HG02642 (cell line): Measurements from ENCODE around the gene MED13L.
"Not testable (repeated sequence)": the region's sequence is repeated elsewhere in the genome, so short reads cannot be mapped to it uniquely, and the experiment has no call there.

Source experiments
- ATAC-seq: cut with Tn5 transposase; IDR thresholded peaks from one replicate; pipeline ENCODE4 v1.9.1; 2021; ENCODE audit warnings: mild to moderate bottlenecking; ENCODE audit not compliant: unreplicated experiment, poor library complexity

Gene MED13L

GRCh38 chr12:116000252-116000651 is 277.2 kb downstream of the MED13L start:
- no peak for ATAC-seq

DNA sequence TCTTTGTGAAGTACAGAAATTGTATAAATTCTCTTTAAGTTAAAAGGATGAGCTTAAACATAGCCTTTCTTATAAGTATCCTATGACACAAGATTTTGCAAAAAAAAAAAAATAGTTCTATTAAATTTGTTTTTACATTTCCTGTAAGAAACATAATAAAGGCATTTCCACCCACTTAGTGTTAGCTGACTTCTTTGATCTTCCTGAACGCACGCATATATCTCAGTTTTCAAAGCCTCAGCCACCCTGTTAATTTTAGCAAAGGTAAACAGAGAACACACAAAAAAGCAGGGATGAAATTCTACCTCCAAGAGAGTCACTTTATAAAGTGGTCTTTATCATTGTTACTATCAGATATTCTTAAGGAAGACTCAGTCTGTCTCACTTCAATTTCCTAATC is 277.9 kb downstream of the MED13L start:
- ATAC-seq: no peak

DNA sequence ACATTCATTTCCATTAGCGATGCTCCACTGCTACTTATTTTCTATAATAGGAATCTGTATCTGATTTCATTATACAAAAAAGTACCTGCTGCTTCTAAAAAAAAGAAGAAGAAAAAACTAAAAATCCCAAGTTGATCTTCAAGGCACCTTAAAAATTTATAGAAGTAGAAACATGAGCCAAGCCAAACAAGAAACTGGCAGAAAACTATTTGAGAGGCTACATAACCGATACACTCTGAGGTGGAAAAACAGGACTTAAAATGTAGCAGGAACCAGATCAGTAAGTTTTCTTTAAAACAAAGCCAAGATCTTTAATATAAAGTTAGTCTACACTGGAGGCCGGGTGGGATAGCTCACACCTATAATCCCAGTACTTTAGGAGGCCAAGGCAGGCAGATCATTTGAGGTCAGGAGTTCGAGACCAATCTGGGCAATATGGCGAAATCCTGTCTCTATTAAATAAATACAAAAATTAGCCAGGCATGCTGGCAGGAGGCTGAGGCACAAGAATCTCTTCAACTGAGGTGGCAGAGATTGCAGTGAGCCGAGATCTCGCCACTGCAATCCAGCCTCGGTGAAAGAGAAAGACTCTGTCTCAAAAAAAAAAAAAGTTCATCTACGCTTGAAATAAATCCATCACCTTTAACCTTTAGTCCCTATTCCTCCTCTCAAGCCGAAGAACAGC is 278.6 kb downstream of the MED13L start:
- no peak for ATAC-seq

GRCh38 chr12:115998119-115998633 is 279.3 kb downstream of the MED13L start:
- no peak for ATAC-seq

DNA sequence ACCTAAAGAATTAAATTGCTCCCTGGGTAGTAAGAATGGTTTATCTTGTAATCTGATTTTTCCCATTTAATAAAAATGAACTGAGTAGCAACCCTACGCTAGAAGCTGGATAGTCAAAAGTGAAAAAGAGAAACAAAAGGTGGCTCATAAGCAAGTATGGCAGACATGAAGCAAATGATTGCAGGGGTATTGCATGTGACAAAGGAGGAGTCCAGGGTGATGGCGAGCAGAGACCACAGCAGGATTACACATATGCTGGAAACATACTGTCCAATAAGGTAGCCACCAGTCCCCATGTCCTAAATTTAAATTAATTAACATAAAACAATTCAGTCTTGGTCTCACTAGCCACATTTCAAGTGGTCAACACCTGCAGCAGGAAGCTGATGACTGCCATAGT is 283.8 kb downstream of the MED13L start:
- no peak for ATAC-seq

- no peak for ATAC-seq
These were observed 287.3 kb downstream of the MED13L start for GRCh38 chr12:115990241-115990640.

DNA sequence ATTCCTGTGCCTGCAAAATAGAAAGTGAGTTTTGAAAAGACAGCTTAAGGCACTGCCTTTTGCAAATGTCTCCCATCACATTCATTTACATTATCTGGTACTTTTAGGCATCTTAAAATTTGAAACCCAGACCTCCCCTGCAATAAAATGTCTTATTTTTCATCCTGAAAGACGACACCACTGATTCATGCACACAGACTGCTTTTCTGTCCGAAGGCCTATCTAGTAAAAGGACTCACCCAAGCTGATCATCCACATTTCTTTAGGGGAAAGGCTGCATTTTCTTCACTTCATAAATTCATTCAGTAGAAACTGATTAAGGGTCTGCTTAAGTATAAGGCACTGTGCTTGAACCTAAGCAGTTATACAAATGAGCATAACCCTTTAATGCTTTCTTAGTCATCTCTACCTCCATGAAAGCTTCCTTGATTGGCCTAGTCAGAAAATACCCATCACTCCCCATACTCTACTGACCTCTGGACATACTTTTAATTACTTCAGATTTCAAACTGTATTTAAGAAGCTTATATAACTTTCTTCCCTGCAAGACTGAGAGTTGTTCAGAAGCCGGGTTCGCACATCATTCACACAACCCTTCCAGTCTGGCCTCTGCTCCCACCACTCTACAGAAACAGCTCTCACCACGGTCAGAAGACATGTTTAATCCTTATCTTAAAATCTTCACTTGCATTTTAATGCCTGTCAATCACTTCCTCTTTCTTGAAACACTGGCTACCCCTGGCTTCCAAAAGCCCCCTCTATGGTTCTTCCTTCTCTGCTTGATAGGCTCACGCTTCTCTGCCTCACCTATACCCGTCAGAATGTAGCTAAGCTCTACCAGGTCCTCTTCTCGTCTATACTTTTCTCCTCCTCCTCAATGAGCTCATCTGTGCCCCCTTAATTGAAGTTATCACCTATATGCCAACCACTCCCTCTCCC is 288.6 kb downstream of the MED13L start:
- no peak for ATAC-seq

DNA sequence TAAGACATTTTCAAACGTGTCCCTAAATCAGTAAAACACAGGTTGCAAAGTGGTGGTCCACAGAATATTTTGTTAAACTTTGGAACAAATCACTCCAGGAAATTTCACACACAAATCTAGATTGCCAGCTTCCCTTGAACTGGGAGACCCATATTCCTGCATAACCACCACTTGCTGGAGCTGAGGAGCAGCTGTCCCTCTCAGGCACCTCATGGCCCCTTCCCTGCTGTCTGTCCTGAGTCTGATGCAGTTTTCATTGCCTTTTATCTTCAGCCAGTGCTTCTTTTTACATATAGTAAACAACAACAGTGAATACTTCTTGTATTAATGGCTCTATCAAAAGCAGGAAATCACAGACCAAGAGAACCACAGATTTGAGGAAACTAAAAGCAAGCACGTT is 289.3 kb downstream of the MED13L start:
- no peak for ATAC-seq

GRCh38 chr12:115984616-115985015 is 292.9 kb downstream of the MED13L start:
- no peak for ATAC-seq

DNA sequence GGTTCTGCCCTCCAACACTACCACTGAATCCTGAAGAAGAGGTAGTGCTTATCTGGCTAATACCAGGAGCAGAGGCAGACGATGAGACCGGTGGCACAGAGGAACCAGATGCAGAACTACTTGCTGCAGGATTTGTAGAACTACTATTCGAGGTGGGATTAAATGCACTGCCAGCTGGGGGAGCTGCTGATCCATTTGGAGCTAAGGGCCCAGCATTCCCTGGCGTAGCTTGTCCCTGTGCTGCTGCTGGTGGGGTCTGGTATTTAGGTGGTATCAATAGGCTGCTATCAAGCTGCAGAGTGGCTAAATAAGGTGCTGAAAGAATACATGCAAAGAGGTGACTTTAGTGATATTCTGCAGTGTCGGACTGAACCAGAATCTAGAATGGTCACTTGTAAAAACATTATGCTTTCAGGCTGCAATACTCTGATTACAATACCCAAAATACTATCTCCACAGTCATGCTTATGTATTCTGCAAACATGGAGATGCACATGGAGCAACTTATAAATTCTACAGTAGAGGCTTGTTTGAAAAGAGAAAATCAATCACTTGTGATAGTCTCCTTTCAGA is 294.2 kb downstream of the MED13L start:
- ATAC-seq: no peak

- ATAC-seq: no peak
These were observed 297.2 kb downstream of the MED13L start for GRCh38 chr12:115980339-115980738.

GRCh38 chr12:115979851-115980250 is 297.6 kb downstream of the MED13L start:
- ATAC-seq: no peak

GRCh38 chr12:115979351-115979750 is 298.1 kb downstream of the MED13L start:
- ATAC-seq: no peak

- ATAC-seq: not testable (repeated sequence)
These were observed 300.7 kb downstream of the MED13L start for GRCh38 chr12:115976829-115977228.

DNA sequence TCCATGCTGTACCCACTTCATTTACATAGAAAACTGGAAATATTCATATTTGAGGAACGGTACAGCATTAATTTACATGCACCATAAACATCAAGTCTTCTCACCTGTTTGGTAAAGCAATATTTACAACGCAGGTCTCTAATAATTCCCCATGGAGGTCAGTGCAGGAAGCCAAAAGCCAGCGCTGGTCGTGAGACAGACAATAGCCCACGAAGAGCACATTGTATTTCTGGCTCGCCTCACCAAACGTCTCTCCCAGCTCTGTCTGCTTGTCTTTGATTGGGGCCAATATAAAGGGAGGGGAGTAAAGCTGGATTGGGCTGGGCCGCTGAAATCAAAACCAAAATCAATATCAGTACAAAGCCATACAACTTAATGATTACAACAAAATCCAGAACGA is 302.1 kb downstream of the MED13L start:
- ATAC-seq: no peak

DNA sequence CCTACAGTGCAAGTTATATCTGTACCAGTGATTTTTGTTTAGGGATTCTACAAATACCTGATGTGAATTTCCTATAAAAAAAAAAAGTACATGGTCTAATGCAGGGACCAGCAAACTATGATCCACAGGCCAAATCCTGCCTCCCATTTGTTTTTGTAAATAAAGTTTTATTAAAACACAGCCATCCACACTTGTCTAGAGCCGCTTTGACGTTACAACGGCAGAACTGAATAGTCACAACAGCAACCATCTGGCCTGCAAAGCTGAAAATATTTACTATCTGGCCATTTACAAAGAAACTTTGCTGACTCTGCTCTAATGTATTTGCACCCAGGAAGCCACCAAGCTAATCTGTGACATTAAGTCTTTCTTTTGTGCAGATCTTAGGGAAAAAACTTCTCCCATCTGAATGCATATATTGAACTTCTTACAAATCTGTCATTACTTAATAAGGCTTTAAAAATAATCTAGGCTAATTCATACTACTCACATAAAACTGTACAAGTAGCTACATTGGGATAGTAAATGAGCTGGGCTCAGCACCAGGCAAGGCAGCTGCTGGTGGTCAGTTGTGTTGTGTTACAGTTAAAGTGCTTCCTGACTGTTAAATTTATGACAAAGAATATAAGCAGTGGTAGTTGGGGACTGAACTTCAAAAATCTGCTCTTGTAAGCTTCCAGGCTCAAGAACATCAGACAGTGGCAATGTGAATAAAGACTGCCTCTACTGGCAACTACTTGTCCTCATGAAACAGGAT is 303.3 kb downstream of the MED13L start:
- no peak for ATAC-seq

DNA sequence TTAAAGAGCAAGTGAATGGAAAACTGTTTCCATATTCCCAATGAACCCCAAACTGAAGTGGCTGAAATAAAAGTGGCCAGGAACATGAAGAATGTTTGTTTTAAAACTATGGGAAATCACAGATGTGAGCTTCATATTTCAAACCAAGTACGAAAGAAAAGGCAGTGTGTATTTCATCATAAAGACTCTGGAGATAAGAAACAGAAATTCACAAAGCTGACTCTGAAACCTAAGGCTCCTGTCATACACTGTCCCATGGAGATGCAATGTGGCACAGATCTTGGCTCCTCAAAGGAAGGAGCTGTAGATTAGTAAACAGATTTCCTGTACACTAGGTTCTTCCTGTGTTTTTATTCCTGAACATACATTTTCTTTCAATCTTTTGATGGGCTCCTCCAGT is 304.4 kb downstream of the MED13L start:
- ATAC-seq: no peak

GRCh38 chr12:115972241-115972640 is 305.3 kb downstream of the MED13L start:
- no peak for ATAC-seq

DNA sequence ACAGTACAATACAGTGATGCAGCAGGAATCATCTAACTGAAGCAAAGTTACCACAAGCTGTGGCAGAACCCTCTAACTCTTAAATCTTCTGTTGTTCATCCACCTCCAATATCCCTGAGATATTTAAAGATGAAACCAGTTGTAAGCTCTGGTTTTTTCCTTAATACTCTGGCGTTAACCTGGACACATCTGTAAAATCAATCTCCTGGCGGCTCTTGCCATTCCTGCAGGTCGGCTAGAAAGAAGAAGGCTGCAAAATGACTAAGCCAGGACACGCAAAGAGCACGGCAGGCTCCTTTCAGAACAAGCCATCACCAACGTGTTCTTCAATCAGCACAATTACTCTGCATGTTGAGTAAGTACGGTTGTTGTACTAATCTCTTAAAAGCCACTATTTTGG is 309.3 kb downstream of the MED13L start:
- no peak for ATAC-seq

GRCh38 chr12:115966376-115966775 is 311.1 kb downstream of the MED13L start:
- no peak for ATAC-seq
